Motor neuron (in vitro differentiated cells): Measurements from ENCODE around the gene VSIR. TPM values are rescaled to one million over a fixed set of nuclear protein-coding genes. Genes with fewer than 3 reads are reported as not detected.

Experiments
- ATAC-seq, 8 experiments: fragments of 200-7000 bp; cut with Tn5 transposase; replicated peaks in 6 of 8; 2 replicates each; pipeline ENCODE4 v1.8.0; 2021; ENCODE audit warnings: mild to moderate bottlenecking in 8 of 8, moderate library complexity in 8 of 8
- H3K27ac ChIP-seq, 2 donors: fragments of 250-450 bp; sonication (Bioruptor Pico); 2 replicates each; pipeline ENCODE4 v1.9.0; 2021; ENCODE audit warnings: antibody characterized with exemption in 2 of 2, mild to moderate bottlenecking in 2 of 2, moderate library complexity in 1 of 2
- H3K4me1 ChIP-seq, 2 donors: fragments of 250-450 bp; sonication (Bioruptor Pico); replicated peaks in 1 of 2; 2 replicates each; pipeline ENCODE4 v1.6.1; 2021; ENCODE audit warnings: antibody characterized with exemption in 2 of 2, mild to moderate bottlenecking in 2 of 2, moderate library complexity in 1 of 2
- H3K4me3 ChIP-seq, 5 donors: fragments of 250-450 bp; sonication (Bioruptor Pico); 2 replicates each; pipeline ENCODE4 v1.9.0; 2021; ENCODE audit warnings: antibody characterized with exemption in 5 of 5, mild to moderate bottlenecking in 5 of 5, moderate library complexity in 4 of 5
- WGBS, 10 experiments: fragments of 450-650 bp; shearing (Covaris generic); methylation state at CpG; one replicate each; pipeline ENCODE4 v1.0.0; 2022; 5-methylcytosine and 5-hydroxymethylcytosine counted together
- in situ Hi-C, 9 experiments: fragments of 400-800 bp; cut with MboI; loops; one replicate each; pipeline ENCODE4 v1.15.0; 2021; ENCODE audit warnings: low sequenced_read_pairs in 9 of 9, low pct_unique_long_range_greater_than_20kb in 2 of 9; ENCODE audit not compliant: unreplicated experiment in 9 of 9
- total RNA-seq, 8 experiments: library from RNA; unstranded; fragments of 300-600 nt; gene quantifications; 2 replicates each; pipeline versions ENCODE4 v1.2.3 to v1.2.4, GENCODE V29; 2022

Gene VSIR
- total RNA-seq, 8 experiments from 2014 or later = 0.05 to 35.2 (median 2.2) TPM

GRCh38 chr10:71742301-71743088, 30.8 kb downstream of the VSIR start:
- WGBS, 10 experiments = 80 to 100% (median 94%) methylated on average over 1 to 7 of the region's 10 CpGs; no CpG with 5 or more reads in 2 of the 10 experiments
- H3K27ac ChIP-seq = no peak overlapping the region
- peaks cover 6 to 13% of the 10 kb centered on the region in 2 donors for H3K4me1 ChIP-seq
- no peak for ATAC-seq
- in situ Hi-C loops = no loop called here
- H3K4me3 ChIP-seq = no peak overlapping the region

GRCh38 chr10:71741671-71742070, 31.6 kb downstream of the VSIR start:
- ATAC-seq = no peak
- in situ Hi-C loops = no loop called here
- H3K4me3 ChIP-seq = no peak overlapping the region

GRCh38 chr10:71741029-71741428, 32.3 kb downstream of the VSIR start:
- WGBS, 10 experiments = 14 to 100% (median 63%) methylated on average over 1 to 4 of the region's 4 CpGs; no CpG with 5 or more reads in 1 of the 10 experiments
- in situ Hi-C loops = no loop called here
- ATAC-seq = no peak
- H3K4me1 ChIP-seq = peaks cover 0 to under 1% of the 10 kb centered on the region in 2 donors
- no peak overlapping the region for H3K27ac ChIP-seq
- no peak overlapping the region for H3K4me3 ChIP-seq

More at GRCh38 chr10:71741671-71742070, 31.6 kb downstream of the VSIR start:
- WGBS, 10 experiments = 76 to 100% (median 100%) methylated on average over 1 to 3 of the region's 20 CpGs; no CpG with 5 or more reads in 5 of the 10 experiments
- Histone ChIP-seq H3K4me1 (peaks cover 6 to 7% of the 10 kb centered on the region in 2 donors), H3K27ac (no peak overlapping the region)

GRCh38 chr10:71740069-71740653, 33.2 kb downstream of the VSIR start:
- no peak overlapping the region for H3K27ac ChIP-seq
- in situ Hi-C loops = no loop called here
- H3K4me3 ChIP-seq = no peak overlapping the region
- ATAC-seq = peak in 5 of 8 experiments; percentile 13 to 55 (median 34)
- no peaks in the 10 kb centered on the region for H3K4me1 ChIP-seq
- WGBS, 10 experiments = 39 to 80% (median 65%) methylated on average over 1 to 8 of the region's 9 CpGs; no CpG with 5 or more reads in 3 of the 10 experiments

GRCh38 chr10:71739358-71739900, 33.9 kb downstream of the VSIR start:
- WGBS, 10 experiments = 56 to 100% (median 80%) methylated on average over 1 to 2 of the region's 8 CpGs; no CpG with 5 or more reads in 5 of the 10 experiments
- H3K27ac ChIP-seq = no peak overlapping the region
- in situ Hi-C loops = no loop called here
- no peak overlapping the region for H3K4me3 ChIP-seq
- no peak for ATAC-seq
- no peaks in the 10 kb centered on the region for H3K4me1 ChIP-seq

- ATAC-seq = peak in 3 of 8 experiments; percentile 23 to 64 (median 44)
- no peak overlapping the region for H3K4me3 ChIP-seq
- WGBS, 10 experiments = 0 to 90% (median 60%) methylated on average over 1 to 3 of the region's 3 CpGs; no CpG with 5 or more reads in 3 of the 10 experiments
Observed at GRCh38 chr10:71737834-71738197, 35.5 kb downstream of the VSIR start.

GRCh38 chr10:71737001-71737833, 36.1 kb downstream of the VSIR start:
- peak in 2 of 8 experiments; percentile 4 to 19 for ATAC-seq
- in situ Hi-C loops = no loop called here
- WGBS, 10 experiments = 0 to 100% (median 87%) methylated on average over 1 to 7 of the region's 12 CpGs
- Histone ChIP-seq H3K4me3 (no peak overlapping the region), H3K27ac (no peak overlapping the region), H3K4me1 (no peaks in the 10 kb centered on the region)

More at GRCh38 chr10:71737834-71738197, 35.5 kb downstream of the VSIR start:
- no peaks in the 10 kb centered on the region for H3K4me1 ChIP-seq
- in situ Hi-C loops = no loop called here
- H3K27ac ChIP-seq = no peak overlapping the region

GRCh38 chr10:71736570-71736952, 36.8 kb downstream of the VSIR start:
- Histone ChIP-seq H3K4me3 (no peak overlapping the region), H3K4me1 (no peaks in the 10 kb centered on the region), H3K27ac (no peak overlapping the region)
- ATAC-seq = no peak
- 50 to 100% (median 72%) methylated on average over 1 to 2 of the region's 2 CpGs; no CpG with 5 or more reads in 5 of the 10 experiments for WGBS, 10 experiments
- in situ Hi-C loops = no loop called here

GRCh38 chr10:71735709-71736569, 37.4 kb downstream of the VSIR start:
- Histone ChIP-seq H3K4me1 (no peaks in the 10 kb centered on the region), H3K4me3 (no peak overlapping the region), H3K27ac (no peak overlapping the region)
- ATAC-seq = no peak
- in situ Hi-C loops = no loop called here
- 67 to 100% (median 92%) methylated on average over 1 to 12 of the region's 16 CpGs; no CpG with 5 or more reads in 5 of the 10 experiments for WGBS, 10 experiments

- 60 to 83% methylated on average over 1 to 3 of the region's 5 CpGs; no CpG with 5 or more reads in 8 of the 10 experiments for WGBS, 10 experiments
- in situ Hi-C loops = no loop called here
- H3K27ac ChIP-seq = no peak overlapping the region
- no peak for ATAC-seq
- no peak overlapping the region for H3K4me3 ChIP-seq
- no peaks in the 10 kb centered on the region for H3K4me1 ChIP-seq
Observed at GRCh38 chr10:71734797-71735196, 38.5 kb downstream of the VSIR start.

- in situ Hi-C loops = no loop called here
- 75 to 100% (median 98%) methylated on average over 1 to 5 of the region's 12 CpGs; no CpG with 5 or more reads in 6 of the 10 experiments for WGBS, 10 experiments
- H3K4me3 ChIP-seq = no peak overlapping the region
Observed at GRCh38 chr10:71731791-71732190, 41.5 kb downstream of the VSIR start.

GRCh38 chr10:71729161-71729636, 44.1 kb downstream of the VSIR start:
- peaks cover 35 to 45% of the 10 kb centered on the region in 2 donors for H3K4me1 ChIP-seq
- peak; percentile 31 to 79 (median 58) for ATAC-seq
- no peak overlapping the region for H3K27ac ChIP-seq
- in situ Hi-C loops = no loop called here
- H3K4me3 ChIP-seq = no peak overlapping the region
- 10 to 86% (median 40%) methylated on average over 1 to 8 of the region's 10 CpGs; no CpG with 5 or more reads in 1 of the 10 experiments for WGBS, 10 experiments

More at GRCh38 chr10:71731791-71732190, 41.5 kb downstream of the VSIR start:
- Histone ChIP-seq H3K27ac (no peak overlapping the region), H3K4me1 (peaks cover 16 to 23% of the 10 kb centered on the region in 2 donors)
- no peak for ATAC-seq
